ENCODE results near the gene MUC5B.
"Not testable (repeated sequence)": the region's sequence is repeated elsewhere in the genome, so short reads cannot be mapped to it uniquely, and the experiment has no call there.

MUC5B gene

DNA sequence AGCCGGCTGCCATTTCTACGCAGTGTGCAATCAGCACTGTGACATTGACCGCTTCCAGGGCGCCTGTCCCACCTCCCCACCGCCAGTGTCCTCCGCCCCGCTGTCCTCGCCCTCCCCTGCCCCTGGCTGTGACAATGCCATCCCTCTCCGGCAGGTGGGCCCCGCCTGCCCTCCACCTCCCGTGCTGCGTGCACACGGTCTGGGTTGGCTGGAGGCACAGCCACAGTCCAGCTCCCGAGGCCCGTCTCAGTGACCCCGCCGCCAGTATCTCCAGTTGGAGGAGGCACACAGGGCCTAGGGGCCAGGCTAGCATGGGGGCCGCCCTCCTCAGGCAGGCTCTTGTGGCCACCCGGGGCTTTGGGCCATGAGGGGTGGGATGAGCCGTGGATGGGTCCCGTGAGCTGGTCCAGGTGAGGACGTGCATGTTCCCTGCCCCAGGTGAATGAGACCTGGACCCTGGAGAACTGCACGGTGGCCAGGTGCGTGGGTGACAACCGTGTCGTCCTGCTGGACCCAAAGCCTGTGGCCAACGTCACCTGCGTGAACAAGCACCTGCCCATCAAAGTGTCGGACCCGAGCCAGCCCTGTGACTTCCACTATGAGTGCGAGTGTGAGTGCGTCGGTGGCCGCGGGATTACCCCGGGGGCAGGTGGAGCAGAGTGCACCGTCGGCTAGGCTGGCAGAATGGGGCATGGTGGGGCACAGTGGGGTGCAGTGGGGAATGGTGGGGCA lies 29.7 kb downstream of the MUC5B start:
- DNase-seq, result no peak

DNA sequence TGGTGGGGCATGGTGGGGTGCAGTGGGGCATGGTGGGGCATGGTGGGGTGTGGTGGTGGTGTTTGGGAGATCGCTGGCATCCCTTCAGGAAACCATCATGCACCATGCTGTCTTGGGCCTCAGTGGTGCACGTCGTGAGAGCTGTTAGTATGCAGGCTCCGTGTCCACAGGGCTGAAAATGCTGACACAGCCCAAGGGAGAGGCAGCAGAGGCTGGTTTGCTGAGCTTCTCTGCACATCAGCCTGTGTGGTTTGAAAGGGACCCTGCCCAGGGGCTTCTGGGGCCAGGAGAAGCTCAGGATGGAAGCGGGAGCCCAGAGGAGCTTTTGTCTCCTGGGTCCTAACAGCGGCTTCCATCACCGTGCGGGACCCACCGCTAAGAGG lies 30.2 kb downstream of the MUC5B start:
- no peak for DNase-seq

DNA sequence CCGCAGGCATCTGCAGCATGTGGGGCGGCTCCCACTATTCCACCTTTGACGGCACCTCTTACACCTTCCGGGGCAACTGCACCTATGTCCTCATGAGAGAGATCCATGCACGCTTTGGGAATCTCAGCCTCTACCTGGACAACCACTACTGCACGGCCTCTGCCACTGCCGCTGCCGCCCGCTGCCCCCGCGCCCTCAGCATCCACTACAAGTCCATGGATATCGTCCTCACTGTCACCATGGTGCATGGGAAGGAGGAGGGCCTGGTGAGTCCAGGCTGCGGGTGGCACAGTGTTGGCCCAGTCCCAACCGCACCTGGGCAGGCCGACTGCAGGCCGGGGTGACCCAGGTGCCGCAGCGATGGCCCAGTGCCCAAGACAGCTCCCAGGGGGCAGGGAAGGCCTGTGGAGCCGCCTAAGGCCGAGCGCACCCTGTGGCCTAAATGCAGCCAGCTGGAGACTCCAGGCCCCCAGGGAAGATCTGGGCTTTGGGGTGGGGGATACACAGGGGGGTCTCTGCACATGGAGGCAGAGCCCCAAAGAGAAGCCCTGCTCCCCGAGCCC lies 31.3 kb downstream of the MUC5B start:
- no peak for DNase-seq

DNA sequence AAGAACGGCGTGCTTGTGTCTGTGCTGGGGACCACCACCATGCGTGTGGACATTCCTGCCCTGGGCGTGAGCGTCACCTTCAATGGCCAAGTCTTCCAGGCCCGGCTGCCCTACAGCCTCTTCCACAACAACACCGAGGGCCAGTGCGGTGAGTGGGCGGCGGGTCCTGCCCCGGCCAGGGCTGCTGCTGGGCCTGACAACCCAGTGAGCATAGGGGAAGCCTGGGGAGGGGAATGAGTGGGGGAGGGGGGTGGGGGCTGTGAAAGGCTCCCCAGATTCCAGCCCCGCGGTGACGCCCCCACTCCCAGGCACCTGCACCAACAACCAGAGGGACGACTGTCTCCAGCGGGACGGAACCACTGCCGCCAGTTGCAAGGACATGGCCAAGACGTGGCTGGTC lies 31.9 kb downstream of the MUC5B start:
- DNase-seq, result no peak

DNA sequence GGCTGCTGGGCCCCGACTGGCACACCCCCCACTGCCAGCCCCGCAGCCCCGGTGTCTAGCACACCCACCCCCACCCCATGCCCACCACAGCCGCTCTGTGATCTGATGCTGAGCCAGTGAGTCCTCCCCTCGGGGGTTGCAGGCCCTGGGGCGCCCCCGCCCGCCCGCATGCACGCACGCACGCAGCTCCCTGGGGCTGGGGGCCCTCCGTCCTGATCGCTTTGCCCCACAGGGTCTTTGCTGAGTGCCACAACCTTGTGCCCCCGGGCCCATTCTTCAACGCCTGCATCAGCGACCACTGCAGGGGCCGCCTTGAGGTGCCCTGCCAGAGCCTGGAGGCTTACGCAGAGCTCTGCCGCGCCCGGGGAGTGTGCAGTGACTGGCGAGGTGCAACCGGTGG lies 32.3 kb downstream of the MUC5B start:
- DNase-seq, result no peak

DNA sequence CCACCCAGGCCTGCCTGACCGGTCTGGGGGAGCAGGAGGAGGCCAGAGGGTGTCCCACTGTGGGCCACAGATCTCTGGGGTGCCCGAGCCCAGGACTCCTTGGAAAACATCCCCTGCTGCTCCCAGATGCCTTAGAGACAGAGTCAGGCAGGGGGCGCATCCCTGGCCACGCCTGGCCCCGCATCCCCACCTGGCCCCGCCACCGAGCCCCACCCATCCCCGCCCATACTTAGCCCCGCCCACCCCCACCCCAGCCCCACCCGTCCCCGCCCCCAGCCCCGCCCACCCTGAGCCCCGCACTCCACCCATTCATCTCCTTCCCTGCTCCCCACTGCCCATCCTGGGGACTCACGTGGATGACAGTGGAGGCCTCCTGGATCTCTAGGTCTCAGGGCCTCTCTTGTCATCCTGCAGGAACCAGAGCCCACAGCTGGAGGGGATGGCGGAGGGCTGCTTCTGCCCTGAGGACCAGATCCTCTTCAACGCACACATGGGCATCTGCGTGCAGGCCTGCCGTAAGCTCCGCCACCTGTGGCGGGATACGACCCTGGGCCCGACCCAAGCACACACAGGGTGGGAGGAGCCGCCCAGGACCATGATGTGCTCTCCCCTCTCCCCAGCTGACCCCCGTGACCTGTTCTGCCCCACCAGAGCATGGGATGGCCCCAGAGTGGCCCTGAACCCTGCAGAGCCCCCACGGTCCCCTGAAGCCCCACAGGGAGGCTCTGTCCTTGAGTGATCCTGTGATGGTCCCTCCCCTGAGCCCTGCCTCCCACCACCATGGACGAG lies 33.6 kb downstream of the MUC5B start:
- DNase-seq, result no peak

DNA sequence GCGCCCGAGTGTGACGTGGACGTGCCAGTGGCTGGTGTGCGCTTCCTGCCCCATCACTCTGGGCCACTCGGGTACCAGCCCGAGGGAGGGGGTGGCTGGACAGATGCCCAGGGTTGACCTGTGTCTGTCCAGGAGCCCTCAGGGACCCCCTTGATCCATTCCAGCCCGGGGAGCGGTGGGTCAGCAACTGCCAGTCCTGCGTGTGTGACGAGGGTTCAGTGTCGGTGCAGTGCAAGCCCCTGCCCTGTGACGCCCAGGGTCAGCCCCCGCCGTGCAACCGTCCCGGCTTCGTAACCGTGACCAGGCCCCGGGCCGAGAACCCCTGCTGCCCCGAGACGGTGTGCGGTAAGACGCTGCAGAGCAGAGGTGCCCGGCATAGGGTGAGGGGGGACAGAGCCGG lies 34.5 kb downstream of the MUC5B start:
- no peak for DNase-seq

DNA sequence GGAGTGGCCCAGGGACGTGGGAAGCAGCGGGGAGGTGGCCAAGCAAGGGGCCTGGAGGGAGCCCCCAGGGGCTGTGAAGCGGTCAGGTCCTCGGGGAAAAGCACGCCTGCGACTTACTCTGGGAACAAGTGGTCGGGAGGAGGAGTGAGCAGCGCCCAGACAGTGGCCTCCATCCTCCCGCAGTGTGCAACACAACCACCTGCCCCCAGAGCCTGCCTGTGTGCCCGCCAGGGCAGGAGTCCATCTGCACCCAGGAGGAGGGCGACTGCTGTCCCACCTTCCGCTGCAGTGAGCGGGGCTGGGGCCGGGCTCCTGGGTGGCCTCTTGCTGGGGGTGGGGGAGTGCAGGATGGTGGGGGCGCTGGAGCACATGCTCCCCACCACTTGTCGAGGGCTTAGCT lies 35.0 kb downstream of the MUC5B start:
- no peak for DNase-seq

DNA sequence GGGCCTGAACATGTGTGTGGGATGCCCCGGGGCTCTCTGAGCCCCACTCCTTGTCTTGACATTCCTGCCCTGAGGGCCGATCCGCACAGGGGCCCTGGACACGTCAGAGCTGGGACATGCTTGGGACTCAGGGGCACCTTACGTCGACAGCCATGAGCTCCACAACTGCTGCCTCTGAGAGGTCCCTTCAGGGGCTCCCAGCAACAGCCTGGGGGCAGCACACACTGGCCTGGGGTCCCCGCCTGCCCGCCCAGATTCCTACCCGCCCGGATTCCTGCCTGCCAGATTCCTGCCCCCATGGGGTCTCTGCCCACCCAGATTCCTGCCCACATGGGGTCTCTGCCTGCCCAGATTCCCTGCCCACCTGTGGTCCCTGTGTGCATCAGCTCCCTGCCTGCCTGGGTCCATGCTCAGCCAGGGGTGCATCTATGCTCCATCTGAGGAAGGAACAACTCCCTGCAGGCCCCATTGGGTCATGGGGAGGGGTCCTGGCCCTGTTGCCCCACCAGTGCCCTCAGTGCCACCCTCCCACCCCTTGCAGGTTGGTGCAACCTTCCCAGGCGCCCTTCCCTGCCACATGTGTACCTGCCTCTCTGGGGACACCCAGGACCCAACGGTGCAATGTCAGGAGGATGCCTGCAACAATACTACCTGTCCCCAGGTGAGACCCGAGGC lies 35.7 kb downstream of the MUC5B start:
- no peak for DNase-seq

DNA sequence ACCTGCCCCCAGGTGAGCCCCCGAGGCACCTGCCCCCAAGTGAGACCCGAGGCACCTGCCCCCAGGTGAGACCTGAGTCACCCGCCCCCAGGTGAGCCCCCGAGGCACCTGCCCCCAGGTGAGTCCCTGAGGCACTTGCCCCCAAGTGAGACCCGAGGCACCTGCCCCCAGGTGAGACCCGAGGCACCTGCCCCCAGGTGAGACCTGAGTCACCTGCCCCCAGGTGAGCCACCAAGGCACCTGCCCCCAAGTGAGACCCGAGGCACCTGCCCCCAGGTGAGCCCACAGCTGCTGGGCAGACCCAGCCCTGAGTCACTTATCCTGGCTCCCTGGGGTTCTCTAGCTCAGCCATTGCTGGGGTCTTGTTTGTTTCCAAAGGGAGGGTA lies 36.2 kb downstream of the MUC5B start:
- DNase-seq, result no peak

DNA sequence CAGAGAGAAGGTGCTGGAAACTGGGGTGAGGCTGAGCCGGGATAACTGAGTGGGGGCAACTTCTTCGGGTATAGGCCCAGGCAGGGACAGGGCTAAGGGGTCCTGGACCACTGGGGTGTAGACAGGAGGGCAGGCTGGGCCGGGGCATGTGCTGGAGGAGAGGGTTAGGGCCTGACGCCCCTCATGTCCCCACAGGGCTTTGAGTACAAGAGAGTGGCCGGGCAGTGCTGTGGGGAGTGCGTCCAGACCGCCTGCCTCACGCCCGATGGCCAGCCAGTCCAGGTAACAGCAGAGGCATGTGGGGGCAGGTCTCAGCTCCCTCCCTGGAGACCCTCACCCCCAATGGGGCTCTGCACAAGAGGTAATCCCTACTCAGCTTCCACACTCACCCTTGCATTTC lies 36.7 kb downstream of the MUC5B start:
- DNase-seq, result no peak

DNA sequence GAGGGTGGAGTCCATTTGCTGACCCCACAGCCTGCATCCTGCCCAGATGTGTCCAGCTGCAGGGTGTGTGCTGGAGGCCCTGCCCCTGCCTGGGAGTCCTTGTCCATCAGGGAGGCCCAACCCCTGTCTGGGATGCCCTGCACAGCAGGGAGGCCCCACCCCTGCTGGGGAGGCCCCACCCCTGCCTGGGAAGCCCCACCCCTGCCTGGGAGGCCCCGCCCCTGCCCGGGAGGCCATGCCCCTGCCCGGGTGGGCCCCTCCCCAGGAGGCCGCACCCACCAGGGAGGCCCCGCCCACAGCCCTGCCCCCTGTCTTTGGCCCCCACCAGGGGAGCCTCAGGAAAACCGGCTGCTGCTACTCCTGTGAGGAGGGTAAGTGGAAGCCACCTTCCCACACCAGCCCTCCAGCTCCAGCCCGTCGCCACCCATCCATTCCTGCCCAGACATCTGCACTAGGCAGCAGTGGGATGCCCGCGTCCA lies 37.2 kb downstream of the MUC5B start:
- DNase-seq, result no peak

DNA sequence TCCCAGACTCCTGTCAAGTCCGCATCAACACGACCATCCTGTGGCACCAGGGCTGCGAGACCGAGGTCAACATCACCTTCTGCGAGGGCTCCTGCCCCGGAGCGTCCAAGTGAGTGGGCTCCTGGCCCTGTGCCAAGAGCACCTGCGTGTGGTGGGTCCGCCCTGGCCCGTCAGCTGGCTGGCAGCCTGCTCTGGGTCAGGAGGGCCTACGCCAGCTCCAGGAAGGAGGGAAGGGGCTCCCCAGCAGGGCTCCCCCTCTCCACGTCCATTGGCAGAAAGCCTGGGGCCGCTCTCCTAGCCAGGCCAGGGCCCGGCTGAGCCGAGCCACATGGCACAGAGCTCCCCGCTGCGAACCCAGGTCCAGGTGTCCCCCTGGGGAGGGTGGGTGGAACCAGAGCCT lies 37.8 kb downstream of the MUC5B start:
- no peak for DNase-seq

DNA sequence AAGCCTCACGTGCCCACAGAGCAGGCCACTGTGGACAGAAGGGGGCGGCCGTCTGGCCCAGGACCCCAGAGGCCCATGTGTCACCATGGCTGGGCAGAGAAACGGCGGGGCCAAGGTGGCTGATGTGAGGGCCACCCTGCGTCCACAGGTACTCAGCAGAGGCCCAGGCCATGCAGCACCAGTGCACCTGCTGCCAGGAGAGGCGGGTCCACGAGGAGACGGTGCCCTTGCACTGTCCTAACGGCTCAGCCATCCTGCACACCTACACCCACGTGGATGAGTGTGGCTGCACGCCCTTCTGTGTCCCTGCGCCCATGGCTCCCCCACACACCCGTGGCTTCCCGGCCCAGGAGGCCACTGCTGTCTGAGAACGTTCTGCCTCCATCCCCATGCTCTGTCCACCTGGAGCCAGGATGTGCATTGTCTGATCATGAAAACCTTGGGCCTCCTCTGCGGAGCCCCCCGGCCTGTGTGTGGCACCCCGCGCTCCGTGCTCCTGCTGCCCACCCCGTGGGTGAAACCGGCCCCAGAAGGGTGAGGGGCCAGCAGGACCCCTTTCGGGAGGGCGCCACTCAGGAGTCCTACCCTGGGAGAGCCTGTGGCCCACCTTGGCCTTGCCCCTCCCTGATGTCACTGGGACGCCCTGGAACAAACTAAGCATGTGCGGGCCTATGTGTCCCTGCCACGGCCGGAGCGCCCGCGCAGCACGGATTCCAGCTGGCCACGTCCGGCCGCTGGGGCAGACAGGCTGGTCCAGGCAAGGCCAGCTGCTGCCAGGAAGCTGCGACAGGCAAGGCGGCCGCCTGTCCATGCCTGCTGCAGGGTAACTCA lies 38.6 kb downstream of the MUC5B start:
- no peak for DNase-seq

DNA sequence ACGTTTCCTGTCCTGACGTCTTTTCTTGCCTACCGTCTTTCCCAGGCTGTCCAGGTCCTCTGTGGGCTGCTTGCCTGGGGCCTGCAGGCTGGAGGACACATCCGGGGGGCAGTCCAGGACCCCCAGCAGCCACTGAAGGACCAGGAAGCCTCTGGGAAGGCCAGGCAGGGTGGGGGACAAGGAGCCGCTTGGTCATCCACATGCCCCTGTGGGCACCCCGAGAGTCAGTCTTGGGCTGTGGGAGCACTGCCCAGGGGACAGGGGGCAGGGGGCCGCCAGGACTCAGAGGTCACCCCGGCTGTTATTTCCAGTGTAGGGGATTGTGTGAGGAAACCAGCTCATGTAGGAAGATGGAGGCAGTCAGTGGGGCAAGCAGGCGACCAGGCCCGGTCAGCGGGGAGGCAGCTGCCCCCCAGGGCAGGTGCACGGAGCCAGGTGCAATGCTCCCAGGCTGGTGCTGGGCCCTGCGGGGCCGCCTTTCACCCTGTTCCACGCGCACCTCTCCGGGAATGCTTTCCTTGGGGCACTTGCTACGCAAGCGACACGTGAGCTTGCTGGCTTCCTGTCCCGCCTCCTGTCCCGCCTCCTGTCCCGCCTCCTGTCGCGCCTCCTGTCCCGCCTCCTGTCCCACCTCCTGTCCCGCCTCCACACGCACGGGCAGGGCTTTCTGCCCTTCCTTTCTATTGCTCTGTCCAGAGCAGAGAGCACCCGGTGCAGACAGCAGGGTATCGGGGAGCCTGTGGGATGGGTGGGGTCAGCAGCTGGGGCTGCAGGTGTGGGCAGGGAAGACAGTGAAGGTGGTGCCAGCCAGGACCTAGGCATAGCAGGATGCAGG lies 39.5 kb downstream of the MUC5B start:
- DNase-seq, result peak; percentile 68

DNA sequence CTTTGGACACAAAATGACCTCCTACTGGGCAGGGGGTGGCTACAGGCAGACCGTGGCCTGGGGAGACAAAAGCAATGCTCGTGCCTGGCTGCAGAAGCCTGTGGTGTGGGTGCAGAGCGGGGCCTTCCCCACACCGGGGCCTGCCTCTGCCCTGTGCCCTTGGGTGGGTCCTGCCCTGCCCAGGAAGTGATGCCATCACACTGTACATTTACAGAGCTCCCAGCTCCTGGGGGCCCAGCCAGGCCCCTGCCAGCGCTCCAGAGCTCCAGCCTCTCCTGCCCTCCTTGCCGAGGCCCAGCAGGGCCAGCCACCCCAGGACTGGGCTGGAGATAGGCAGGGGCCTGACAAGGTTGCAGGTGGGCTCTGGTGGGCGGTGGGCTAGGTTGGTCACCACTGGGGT lies 40.1 kb downstream of the MUC5B start:
- no peak for DNase-seq

DNA sequence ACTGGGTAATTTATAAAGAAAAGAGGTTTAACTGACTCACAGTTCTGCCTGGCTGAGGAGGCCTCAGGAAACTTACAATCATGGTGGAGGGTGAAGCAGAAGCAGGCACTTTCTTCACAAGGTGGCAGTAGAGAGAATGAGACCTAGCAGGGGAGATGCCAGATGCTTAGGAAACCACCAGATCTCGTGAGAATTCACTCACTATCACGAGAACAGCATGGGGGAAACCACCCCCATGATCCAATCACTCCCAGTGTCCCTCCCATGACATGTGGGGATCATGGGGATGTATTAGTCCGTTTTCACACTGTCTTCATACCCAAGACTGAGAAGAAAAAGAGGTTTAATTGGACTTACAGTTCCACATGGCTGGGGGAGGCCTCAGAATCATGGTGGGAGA lies 41.6 kb downstream of the MUC5B start:
- peak; percentile 28 for DNase-seq

DNA sequence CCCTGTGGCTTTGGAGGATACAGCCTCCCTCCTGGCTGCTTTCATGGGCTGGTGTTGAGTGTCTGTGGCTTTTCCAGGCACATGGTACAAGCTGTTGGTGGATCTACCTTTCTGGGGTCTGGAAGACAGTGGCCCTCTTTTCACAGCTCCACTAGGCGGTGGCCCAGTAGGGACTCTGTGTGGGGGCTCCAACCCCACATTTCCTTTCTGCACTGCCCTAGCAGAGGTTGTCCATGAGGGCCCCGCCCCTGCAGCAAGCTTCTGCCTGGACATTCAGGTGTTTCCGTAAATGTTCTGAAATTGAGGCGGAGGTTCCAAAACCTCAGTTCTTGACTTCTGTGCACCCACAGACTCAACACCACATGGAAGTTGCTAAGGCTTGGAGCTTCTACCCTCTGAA lies 42.6 kb downstream of the MUC5B start:
- DNase-seq, result not testable (repeated sequence)

DNA sequence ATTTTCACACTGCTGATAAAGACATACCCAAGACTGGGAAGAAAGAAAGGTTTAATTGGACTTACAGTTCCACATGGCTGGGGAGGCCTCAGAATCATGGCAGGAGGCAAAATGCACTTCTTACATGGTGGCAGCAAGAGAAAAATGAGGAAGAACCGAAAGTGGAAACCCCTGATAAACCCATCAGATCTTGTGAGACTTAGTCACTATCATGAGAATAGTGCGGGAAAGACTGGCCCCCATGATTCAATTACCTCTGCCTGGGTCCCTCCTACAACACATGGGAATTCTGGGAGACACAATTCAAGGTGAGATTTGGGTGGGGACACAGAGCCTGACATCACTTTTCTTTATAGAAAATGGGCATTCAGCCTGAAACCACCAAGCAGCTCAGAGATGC lies 44.1 kb downstream of the MUC5B start:
- not testable (repeated sequence) for DNase-seq

DNA sequence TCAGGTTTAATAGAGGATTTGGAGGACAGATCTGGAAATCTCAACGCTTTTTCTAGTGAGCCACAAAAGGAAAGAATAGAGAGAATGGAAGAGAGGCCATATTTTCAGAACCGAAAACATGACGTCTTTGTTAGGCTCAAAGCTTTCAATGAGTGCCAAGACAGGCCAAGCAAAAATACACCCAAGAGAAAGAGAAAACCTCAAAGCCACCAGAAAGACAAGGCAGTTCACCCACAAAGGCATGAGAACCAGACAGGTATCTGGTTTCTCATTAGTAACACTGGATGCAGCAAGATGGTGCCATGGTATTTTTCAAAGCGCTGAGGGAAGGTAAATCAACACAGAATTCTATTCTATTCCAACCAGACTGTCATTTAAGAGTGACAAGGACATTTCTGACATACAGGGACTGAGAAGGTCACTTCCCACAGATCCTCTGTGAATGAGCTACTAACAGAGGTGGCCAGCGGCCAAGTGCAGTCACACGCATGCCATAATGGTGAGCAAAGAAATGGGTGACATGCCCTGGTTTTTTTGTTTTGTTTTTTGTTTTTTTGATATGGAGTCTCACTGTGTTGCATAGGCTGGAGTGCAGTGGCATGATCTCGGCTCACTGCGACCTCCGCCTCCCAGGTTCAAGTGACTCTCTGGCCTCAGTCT lies 44.7 kb downstream of the MUC5B start:
- DNase-seq, result no peak

DNA sequence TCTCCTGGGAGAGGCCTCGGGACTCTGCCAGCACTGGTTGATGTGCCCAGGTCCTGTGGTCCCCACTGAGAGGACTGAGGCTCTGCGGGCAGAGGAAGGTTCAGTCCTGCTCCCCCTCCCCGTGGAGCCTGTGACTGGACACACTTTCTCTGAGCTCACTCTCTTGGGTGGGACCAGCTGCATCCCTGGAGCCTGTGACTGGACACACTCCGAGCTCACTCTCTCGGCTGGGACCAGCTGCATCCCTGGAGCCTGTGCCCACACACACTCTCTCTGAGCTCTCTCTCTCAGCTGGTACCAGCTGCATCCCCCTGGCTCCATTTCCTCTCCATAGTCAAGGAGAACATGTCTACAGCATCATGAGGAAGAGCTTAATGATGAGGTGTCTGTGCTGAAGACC lies 47.1 kb downstream of the MUC5B start:
- no peak for DNase-seq
